Thyroid gland (tissue), 4 donors: ENCODE results near the gene NFE2.

Experiments
- CTCF ChIP-seq, 6 experiments: fragments of 200-600 bp in 3 of 6; fragments of 450-650 bp in 3 of 6; sonication (generic) in 3 of 6; IDR thresholded peaks; one replicate each; pipeline ENCODE4 v1.5.1; 2016 to 2019; ENCODE audit warnings: antibody characterized with exemption in 6 of 6, mild to moderate bottlenecking in 2 of 6, inconsistent platforms in 1 of 6, moderate library complexity in 1 of 6
- POLR2A ChIP-seq, 2 donors: fragments of 450-650 bp; IDR thresholded peaks; one replicate each; pipeline ENCODE4 v1.6.1; 2017; ENCODE audit warnings: antibody characterized with exemption in 2 of 2, mild to moderate bottlenecking in 2 of 2, moderate library complexity in 1 of 2

- no peak for TF ChIP-seq CTCF (IDR thresholded peaks at IDR 0.05)
- TF ChIP-seq POLR2A (IDR thresholded peaks at IDR 0.05) = no peak
Observed at GRCh38 chr12:54301428-54302048, 723 bp upstream of the NFE2 start.
